ENCODE results near the gene TSHZ2.
"Not testable (repeated sequence)": the region's sequence is repeated elsewhere in the genome, so short reads cannot be mapped to it uniquely, and the experiment has no call there.

TSHZ2 gene

DNA sequence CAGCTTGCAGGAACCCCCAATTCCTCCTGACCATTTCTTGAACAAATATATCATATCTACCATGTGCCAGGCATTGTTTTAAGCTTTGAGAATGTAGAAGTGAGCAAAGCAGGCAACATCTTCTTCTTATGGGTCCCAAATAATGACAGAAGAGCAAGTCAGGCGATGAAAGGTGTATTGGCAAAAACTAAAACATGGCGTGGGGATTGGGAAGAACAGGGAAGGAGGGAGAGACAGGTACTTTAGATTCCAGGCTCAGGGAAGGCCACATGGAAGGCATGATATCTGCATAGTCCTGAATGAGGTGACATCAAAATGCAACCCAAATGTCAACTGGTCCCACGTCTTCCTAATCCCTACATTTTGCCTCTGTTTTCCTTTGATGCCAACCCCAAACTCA lies 434.4 kb downstream of the TSHZ2 start:
- TF ChIP-seq, protein P1, sequence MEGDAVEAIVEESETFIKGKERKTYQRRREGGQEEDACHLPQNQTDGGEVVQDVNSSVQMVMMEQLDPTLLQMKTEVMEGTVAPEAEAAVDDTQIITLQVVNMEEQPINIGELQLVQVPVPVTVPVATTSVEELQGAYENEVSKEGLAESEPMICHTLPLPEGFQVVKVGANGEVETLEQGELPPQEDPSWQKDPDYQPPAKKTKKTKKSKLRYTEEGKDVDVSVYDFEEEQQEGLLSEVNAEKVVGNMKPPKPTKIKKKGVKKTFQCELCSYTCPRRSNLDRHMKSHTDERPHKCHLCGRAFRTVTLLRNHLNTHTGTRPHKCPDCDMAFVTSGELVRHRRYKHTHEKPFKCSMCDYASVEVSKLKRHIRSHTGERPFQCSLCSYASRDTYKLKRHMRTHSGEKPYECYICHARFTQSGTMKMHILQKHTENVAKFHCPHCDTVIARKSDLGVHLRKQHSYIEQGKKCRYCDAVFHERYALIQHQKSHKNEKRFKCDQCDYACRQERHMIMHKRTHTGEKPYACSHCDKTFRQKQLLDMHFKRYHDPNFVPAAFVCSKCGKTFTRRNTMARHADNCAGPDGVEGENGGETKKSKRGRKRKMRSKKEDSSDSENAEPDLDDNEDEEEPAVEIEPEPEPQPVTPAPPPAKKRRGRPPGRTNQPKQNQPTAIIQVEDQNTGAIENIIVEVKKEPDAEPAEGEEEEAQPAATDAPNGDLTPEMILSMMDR (conservative IDR thresholded peaks at IDR 0.05; ENCODE audit: low read depth, low read length), result no peak
- no peak for DNase-seq (ENCODE audit: low read depth)
- no peak overlapping the region for H3K4me3 ChIP-seq (ENCODE audit: low read depth, low read length)

DNA sequence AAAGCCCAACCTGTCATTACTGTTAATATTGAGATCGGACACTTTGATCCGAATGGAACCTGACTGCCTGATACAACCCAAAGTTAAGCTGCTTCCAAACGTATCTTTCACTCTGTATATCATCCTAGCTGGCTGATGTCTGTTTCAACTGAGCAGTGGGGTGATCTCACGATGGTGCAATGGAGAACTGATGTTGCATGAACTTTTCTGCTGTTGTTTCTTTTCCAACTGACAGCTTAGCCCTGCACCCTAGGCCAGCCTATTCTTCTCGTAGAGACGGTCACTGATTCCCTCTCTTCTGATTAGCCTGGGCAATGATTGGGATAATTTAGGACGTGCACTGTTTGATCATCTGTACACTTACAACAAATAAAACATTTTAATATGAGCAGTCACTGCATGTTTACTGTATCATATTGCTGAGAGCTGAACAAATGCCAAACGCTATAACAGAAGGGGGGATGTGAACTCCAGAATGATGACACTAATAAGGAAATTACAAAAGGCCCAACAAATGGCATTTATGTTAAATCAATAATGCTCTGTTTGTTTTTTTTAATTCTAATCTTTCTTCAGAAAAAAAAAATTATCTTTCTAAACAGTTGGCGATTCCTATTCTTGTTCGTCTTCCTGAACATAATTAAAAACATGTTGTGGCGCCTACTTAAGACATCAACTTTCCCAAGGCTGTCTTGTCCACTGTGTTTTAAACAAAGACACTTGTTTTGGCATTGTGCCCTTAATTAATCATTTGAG lies 436.7 kb downstream of the TSHZ2 start:
- TF ChIP-seq, protein P1 (conservative IDR thresholded peaks at IDR 0.05; ENCODE audit: low read depth, low read length), result no peak
- DNase-seq (ENCODE audit: low read depth), result peak; percentile 11
- no peak overlapping the region for H3K4me3 ChIP-seq (ENCODE audit: low read depth, low read length)

DNA sequence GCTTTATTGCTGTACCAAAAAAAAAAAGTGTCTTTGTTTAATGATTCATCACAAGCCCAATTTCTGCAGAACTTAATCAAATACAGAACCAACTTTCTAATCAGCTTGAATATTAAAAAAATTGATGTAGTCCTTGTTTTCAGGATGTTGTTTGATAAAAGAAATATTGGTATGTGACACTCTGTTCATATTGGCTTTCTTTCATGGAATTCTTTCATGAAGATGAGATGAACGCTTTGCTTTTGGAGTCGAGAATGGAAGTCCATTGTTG lies 437.2 kb downstream of the TSHZ2 start:
- no peak overlapping the region for H3K4me3 ChIP-seq (ENCODE audit: low read depth, low read length)
- DNase-seq (ENCODE audit: low read depth), result no peak
- TF ChIP-seq, protein P1 (conservative IDR thresholded peaks at IDR 0.05; ENCODE audit: low read depth, low read length), result no peak

DNA sequence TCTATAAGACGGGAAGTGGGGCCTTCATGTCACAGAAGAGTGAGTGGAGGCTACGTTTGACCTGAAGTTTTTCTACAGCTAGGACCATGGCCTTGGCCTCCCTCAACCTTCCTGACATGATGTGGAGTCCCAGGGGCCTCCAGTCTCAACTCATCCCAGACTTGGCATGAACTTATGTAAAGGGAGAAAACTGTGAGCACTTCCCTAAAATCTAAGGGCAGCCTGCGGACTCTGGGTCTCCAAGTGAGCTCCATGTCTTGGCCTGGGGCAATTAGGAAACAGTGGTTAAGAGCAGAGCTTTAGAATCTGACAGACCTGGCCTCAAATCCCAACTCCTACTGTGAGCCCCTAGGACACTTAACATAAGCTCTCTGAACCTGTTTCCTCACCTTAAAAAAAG lies 439.0 kb downstream of the TSHZ2 start:
- TF ChIP-seq, protein P1 (conservative IDR thresholded peaks at IDR 0.05; ENCODE audit: low read depth, low read length), result no peak
- DNase-seq (ENCODE audit: low read depth), result no peak
- no peak overlapping the region for H3K4me3 ChIP-seq (ENCODE audit: low read depth, low read length)

DNA sequence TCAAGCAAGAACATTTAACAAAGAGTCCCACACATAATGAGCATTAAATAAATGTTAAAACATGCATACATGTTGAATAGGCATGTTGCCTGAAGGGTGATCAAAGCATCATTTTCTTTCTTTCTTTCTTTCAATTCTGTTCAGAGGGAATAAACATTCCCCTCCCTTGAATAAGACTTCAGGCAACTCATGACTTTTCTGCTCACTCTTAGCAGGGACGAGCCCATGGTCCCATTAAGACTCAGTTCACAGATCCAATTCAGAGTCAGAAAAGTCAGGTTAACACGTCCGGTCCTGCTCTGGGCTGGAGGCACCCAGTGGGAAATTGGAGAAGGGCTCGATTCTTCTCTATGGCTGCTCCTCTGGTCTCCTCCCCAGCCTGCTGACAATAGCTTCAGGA lies 439.7 kb downstream of the TSHZ2 start:
- no peak overlapping the region for H3K4me3 ChIP-seq (ENCODE audit: low read depth, low read length)
- DNase-seq (ENCODE audit: low read depth), result no peak
- TF ChIP-seq, protein P1 (conservative IDR thresholded peaks at IDR 0.05; ENCODE audit: low read depth, low read length), result no peak

DNA sequence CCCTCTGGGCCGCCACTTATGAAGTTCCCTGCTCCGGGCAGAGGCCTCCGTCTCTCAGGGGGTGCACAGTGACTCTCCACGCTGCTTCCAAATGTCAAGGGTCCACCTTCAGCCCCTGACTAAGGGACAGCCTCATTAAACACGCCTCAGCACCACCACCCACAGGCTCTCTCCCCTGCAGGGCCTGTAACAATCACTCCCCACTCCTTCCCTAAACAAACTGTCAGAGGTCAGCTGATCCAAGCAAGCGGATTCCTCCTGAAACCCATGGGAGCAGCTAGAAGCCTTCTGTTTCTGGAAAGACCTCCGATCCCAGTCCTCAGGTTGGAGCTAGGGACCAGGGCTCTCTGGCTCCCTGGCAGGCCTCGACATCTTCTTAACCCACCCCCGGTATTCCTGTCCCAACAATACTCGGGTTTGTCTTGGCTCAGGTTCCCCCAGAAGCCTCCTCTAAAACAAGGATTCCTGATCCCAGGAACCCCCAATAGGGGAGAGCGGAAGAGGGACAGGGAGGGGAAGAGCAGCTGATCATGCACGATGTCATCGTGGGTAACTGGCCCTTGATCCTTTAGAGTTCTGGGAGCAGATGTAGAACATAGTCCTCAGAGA lies 440.5 kb downstream of the TSHZ2 start:
- TF ChIP-seq, protein P1 (conservative IDR thresholded peaks at IDR 0.05; ENCODE audit: low read depth, low read length), result no peak
- H3K4me3 ChIP-seq (ENCODE audit: low read depth, low read length), result no peak overlapping the region
- DNase-seq (ENCODE audit: low read depth), result no peak

DNA sequence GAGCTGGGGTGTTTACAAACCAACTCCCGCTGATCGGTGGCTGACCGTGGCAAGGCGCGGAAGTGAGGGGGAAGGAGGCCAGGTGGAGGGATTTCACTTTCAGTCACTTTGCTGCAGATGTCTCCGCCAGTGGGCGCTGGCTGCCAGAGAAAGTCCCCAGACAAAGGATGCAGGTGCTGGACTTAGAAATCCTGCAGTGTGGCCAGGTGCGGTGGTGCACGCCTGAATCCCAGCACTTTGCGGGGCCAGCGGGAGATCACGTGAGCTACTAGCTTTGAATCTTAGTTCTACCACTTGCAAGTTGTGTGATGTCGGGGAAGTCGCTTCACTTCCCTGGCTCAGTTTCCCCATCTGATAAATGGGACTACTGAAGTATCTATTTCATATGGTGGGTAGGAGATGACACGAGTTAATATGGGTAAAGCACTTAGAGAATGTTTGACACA lies 441.1 kb downstream of the TSHZ2 start:
- peak; percentile 31 for DNase-seq (ENCODE audit: low read depth)
- TF ChIP-seq, protein P1 (conservative IDR thresholded peaks at IDR 0.05; ENCODE audit: low read depth, low read length), result peak; percentile 59
- no peak overlapping the region for H3K4me3 ChIP-seq (ENCODE audit: low read depth, low read length)

DNA sequence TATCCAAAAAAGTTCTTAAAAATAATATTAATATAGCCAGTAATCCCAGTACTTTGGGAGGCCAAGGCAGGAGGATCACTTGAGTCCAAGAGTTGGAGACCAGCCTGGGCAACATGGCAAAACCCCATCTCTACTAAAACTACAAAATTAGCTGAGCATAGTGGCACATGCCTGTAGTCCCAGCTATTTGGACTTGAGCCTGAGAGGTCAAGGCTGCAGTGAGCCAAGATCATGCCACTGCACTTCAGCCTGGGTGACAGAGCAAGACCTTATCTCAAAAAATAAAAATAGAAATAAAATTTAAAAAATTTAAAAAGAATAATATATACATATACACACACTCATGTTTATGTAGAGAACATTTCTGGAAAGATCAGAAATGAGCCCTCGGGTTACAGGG lies 441.7 kb downstream of the TSHZ2 start:
- H3K4me3 ChIP-seq (ENCODE audit: low read depth, low read length); DNase-seq (ENCODE audit: low read depth): not testable (repeated sequence)
